ENCODE measurements around the gene MTR. TPM values are rescaled to one million over a fixed set of nuclear protein-coding genes. Genes with fewer than 3 reads are reported as not detected.

Gene MTR
- total RNA-seq, 1 experiment from 2014 or later, result 24.6 TPM

GRCh38 chr1:236800623-236801022, 5.5 kb downstream of the MTR start:
- RAD21 ChIA-PET (ENCODE audit: low non-redundant PET in 1 of 2, low total read pairs in 2 of 2, uncharacterized antibody in 2 of 2, unreplicated experiment in 2 of 2), result no interaction called here
- Histone ChIP-seq H3K9me3 (ENCODE audit: control insufficient read depth in 1 of 2, insufficient read depth in 1 of 2, low read depth in 1 of 2, low read length in 2 of 2) (no peaks in the 10 kb centered on the region), H3K27me3 (ENCODE audit: insufficient read depth, low read length) (no peaks in the 10 kb centered on the region), H3K79me2 (ENCODE audit: insufficient read depth, low read length) (peaks cover 76% of the 10 kb centered on the region), H3K4me3 (replicated peaks in 1 of 2; ENCODE audit: low read depth in 1 of 2, low read length in 2 of 2) (no peak overlapping the region), H2AFZ (ENCODE audit: low read depth, low read length, poor library complexity, severe bottlenecking) (no peak overlapping the region), H3K4me2 (ENCODE audit: low read length) (no peak overlapping the region), H3K27ac (ENCODE audit: low read depth, low read length) (no peak overlapping the region), H4K20me1 (ENCODE audit: insufficient read depth) (no peaks in the 10 kb centered on the region), H3K9me2 (ENCODE audit: insufficient read depth) (no peaks in the 10 kb centered on the region), H3K36me3 (ENCODE audit: control insufficient read depth in 1 of 2, insufficient read depth in 2 of 2, low read length in 2 of 2) (no peaks in the 10 kb centered on the region), H3K4me1 (ENCODE audit: control insufficient read depth in 1 of 2, insufficient read depth in 2 of 2, low read length in 2 of 2) (peaks cover 4 to 5% of the 10 kb centered on the region in 2 experiments), H3K9ac (ENCODE audit: low read length) (no peak overlapping the region)
- CTCF ChIA-PET, result no interaction called here
- intact Hi-C loops (cut with micrococcal nuclease), result no loop called here
- BruUV-seq (replicated peaks), result no TSS peak
- TF ChIP-seq EGR1 (IDR thresholded peaks at IDR 0.05; ENCODE audit: low read depth) (no peak), TCF7L2 (IDR thresholded peaks at IDR 0.05; ENCODE audit: borderline replicate concordance, extremely low read depth, insufficient read depth, insufficient read length) (no peak), ELF1 (IDR thresholded peaks at IDR 0.05; ENCODE audit: borderline replicate concordance, low read depth) (no peak), MAX (IDR thresholded peaks at IDR 0.05) (no peak), CTCF (IDR thresholded peaks at IDR 0.05 in 2 of 3, conservative IDR thresholded peaks at IDR 0.05 in 1 of 3; ENCODE audit: borderline replicate concordance in 1 of 3, insufficient read depth in 1 of 3, low read depth in 2 of 3, low read length in 2 of 3) (no peak), SRF (IDR thresholded peaks at IDR 0.05; ENCODE audit: low read depth) (no peak), POLR2AphosphoS5 (IDR thresholded peaks at IDR 0.05; ENCODE audit: low read depth, low read length) (no peak), JUND (IDR thresholded peaks at IDR 0.05) (no peak), REST (IDR thresholded peaks at IDR 0.05; ENCODE audit: low read depth) (no peak), FOSL1 (IDR thresholded peaks at IDR 0.05; ENCODE audit: low read depth) (no peak), SP1 (IDR thresholded peaks at IDR 0.05; ENCODE audit: low read depth) (no peak), POLR2A (IDR thresholded peaks at IDR 0.05; ENCODE audit: borderline replicate concordance, extremely low read depth, insufficient read depth, insufficient read length) (no peak), RAD21 (IDR thresholded peaks at IDR 0.05; ENCODE audit: low read depth) (no peak), CBX3 (IDR thresholded peaks at IDR 0.05; ENCODE audit: low read depth) (no peak), SIN3A (IDR thresholded peaks at IDR 0.05; ENCODE audit: low read depth) (no peak), ZFX (IDR thresholded peaks at IDR 0.05) (no peak), ATF3 (IDR thresholded peaks at IDR 0.05) (no peak), EZH2phosphoT487 (IDR thresholded peaks at IDR 0.05; ENCODE audit: borderline replicate concordance) (no peak)
- DNase-seq (ENCODE audit: low read depth, low spot score) (no peak), ATAC-seq (no peak)
- POLR2A ChIA-PET, result no interaction called here

Data from HCT116 (cell line).